Activated T-helper 9 cell treated with anti-CD3 and anti-CD28 coated beads, Interleukin-2, amount 50 U/mL, for 16 hours (primary cell): ENCODE measurements around the gene HERC6.
"Not testable (repeated sequence)": the region's sequence is repeated elsewhere in the genome, so short reads cannot be mapped to it uniquely, and the experiment has no call there.

Experiments used
- DNase-seq: peaks from one replicate; pipeline ENCODE4 v3.0.0-alpha.2; 2020; ENCODE audit warnings: low read depth

HERC6 gene

GRCh38 chr4:88378691-88379559 lies at the start of gene HERC6:
Gene HERC6, plus strand, starts transcription at chr4:88378852. Its CDS starts 70 bp downstream, at chr4:88378922.
- peak; percentile 55 for DNase-seq

DNA sequence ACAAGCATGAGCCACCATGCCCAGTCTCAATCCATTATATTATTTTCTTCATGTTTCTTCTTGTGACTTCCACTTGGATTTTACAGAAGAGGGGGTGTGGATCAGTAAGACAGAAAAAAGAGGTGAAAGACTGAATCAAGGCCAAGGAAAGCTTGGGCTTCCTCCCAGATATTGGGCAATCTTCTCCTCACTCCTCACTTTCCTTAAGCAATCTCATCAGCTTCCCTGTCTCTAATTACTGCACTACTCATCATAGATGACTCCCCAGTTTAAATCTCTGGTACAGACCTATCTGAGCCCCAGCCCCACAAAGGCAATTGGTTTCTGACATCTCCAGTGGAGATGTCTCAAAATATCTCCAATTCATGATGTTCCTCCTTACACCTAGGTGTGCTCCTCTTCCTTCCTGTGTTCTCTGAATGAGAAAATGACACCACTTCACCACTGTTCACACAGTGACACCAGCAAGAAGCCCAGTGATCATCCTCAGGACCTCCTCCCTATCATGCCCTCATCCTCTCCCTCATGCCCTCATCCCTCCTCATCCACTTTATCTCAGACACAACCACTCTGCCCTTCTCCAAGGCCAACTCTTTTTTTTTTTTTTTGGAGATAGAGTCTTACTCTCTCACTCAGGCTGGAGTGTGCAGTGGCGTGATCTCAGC lies 44.8 kb upstream of the HERC6 start:
- no peak for DNase-seq

DNA sequence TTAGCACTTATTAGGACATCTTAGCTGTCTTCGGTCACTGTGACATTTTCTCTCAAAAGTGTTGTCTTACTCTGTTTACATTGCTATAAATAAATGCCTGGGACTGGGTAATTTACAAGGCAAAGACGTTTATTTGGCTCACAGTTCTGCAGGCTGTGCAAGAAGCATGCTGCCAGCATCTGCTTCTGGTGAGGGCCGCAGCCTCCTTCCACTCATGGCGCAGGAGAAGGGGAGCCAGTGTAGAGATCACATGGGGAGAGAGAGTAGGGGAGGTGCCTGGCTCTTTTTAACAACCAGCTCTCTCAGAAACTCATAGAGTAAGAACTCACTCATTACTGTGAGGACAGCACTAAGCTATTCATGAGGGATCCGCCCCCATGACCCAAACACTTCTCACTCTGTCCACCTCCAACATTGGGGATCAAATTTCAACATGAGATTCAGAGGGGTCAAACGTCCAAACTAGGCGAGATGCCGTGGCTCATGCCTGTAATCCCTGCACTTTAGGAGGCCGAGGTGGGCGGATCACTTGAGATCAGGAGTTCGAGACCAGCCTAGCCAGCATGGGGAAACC lies 43.5 kb upstream of the HERC6 start:
- no peak for DNase-seq

- DNase-seq = no peak
These were observed 37.1 kb upstream of the HERC6 start for GRCh38 chr4:88341227-88342192.

DNA sequence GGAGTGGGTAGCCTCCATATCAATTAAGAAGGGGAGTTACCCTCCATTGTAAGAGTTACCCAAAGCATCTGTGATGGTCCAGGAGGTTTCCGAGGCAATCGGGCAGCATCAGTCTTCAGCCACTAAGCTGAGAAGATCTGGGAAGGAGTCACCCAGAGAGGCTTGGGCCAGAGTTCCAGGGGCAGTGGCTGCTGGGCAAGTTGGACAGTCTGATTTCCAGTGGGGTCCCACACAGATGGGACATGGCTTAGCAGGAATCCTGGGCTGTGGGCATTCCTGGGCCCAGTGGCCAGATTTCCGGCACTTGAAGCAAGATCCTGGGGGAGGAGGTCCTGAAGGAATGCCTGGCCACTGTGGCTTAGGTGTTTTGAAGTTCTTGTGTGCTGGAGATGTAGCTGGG lies 31.8 kb upstream of the HERC6 start:
- DNase-seq = not testable (repeated sequence)

GRCh38 chr4:88348761-88349160 lies 29.9 kb upstream of the HERC6 start:
- DNase-seq = not testable (repeated sequence)

DNA sequence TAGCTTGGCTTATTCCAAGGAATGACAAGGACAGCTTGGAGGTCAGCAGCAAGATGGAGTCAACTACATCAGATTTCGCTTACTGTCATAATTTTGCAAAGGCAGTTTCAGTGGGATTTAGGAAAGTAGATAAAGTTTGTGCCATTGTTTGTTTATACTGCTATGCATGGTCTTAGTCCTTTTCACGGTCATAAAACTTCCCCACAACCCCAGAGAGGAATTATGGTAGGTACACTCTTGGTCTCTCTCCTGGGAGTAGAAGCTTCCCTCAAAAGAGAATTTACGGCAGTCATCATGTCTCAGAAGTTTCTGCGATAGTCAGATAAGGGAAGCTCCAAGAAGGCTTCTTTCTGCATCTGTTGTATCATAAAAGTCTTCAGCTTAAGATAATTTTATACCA lies 27.9 kb upstream of the HERC6 start:
- no peak for DNase-seq

DNA sequence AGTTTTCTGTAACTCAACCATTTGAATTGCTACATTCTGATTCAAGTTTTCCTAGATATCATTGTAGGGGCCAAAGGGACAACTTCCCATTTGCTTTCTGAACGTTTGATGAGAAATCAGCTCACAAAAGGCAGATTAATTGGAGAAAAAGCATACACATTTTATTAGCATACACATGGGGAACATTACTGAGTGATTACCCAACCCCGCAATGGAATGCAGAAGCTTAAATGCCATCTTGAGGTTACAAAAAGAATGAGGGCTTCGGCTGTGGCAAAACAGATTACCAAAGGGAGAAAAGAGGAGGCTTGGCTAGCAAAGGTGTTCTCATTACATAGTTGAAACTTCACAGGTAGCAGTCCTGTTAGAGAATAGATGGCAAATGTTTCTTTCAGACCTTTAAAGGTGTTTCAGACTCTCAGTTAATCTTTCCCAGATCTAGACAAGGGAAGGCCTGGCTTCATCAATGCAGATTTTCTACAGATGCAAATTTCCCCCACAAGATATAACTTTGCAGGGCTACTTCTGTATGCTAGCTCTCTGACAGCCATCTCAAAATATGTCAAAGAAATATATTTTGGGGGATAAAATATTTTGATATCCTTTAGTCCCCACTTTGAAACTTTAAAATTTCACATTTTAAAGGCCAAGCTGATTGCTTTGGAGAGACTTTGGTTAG lies 26.5 kb upstream of the HERC6 start:
- DNase-seq = no peak

DNA sequence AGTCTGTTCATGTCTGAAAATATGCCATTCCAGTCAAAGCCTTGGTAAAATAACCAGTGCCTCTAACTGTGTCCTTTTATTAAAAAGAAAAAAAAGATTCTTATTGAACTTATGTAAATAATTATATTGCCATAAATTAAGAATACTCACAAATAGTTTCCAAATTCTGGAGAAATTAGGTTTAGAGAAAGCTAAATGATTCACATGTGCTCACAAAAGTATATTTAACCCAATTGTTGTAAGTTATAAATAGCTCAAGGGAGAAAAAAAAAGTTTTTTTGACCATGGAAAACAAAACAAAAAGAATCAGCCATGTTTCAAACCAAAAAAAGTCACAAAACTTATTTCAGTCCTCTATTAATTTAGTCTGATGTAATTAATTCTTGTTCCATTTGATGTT lies 25.3 kb upstream of the HERC6 start:
- no peak for DNase-seq

DNA sequence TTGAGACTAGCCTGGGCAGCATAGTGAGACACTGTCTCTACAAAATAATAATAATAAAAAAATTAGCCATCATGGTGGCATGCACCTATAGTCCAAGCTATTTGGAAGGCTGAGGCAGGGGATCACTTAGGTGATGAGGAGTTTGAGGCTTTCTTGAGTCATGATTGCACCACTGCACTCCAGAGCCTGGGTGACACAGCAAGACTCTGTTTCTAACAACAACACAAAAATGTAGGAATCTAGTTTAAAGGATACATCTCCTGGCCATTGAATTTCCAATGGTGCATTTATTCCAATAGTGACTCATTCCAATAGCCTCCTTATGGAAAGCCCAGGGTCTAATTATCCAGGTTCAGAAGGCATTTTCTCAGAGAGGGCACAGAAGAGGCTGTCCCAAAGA lies 21.9 kb upstream of the HERC6 start:
- no peak for DNase-seq

- no peak for DNase-seq
These were observed 21.4 kb upstream of the HERC6 start for GRCh38 chr4:88357262-88357661.

DNA sequence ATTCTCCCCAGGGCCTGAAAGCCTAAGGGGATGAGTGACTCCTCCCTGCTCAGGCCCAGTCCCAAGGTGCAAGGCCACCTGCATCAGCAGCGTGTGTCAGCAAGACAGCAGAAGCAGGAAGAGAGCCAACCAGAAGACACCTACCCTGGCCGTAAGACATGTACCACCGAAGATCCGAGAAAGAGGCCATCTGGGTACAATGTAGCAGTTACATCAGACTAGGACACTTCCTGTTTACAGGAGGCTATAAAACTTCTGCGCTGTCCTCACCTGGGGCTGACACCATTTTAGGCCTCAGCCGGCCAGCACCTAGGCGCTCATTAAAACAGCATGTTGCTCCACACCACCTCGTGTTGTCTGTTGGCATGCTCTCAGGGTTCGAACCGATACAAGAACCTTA lies 19.1 kb upstream of the HERC6 start:
- no peak for DNase-seq

- no peak for DNase-seq
These were observed 18.4 kb upstream of the HERC6 start for GRCh38 chr4:88360256-88360655.

DNA sequence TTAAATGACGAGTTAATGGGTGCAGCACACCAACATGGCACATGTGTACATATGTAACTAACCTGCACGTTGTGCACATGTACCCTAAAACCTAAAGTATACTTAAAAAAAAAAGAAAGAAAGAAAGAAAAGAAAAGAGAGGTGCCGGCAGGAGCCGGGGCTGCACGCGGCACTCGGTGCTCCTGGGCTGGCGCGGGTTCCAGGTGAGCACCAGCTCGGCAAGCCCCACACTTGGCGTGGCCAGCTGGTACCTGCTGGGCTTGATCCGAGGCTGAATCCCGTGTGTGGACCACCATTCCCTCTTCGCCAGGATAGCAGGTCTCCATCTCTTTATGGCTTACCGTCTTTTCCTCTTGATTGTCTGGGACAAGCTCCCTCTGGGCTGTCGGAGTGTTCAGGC lies 17.9 kb upstream of the HERC6 start:
- no peak for DNase-seq

DNA sequence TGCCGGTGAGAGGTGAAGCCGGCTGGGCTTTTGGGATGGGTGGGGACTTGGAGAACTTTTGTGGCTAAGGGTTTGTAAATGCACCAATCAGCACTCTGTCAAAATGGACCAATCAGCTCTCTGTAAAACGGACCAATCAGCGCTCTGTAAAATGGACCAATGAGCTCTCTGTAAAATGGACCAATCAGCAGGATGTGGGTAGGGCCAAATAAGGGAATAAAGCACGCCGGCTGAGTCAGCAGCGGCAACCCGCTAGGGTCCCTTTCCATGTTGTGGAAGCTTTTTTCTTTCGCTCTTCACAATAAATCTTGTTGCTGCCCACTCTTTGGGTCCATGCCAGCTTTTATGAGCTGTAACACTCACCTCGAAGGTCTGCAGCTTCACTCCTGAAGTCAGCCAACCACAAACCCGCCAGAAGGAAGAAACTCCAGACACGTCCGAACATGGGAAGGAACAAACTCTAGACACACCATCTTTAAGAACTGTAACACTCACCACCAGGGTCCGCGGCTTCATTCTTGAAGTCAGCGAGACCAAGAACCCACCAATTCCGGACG lies 17.4 kb upstream of the HERC6 start:
- DNase-seq = not testable (repeated sequence)

DNA sequence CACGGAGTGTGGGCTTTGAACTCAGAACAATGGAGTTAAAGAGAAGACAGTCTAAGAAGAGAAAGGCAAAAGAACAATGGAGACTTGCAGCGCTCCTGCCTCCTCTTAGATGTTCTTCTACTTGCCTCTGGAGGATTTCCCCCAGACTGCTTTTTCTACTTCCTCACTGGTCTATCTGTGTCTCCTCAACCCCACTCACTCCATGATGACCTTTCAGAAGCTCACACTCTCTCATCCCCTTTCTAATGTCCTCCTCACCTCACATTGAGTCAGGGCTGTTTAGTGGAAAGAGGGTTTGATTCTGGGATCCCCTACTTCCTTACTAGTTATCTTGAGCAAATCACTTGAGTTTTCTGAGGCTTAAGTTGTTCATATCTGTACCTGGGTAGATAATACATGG lies 12.2 kb upstream of the HERC6 start:
- DNase-seq = no peak

DNA sequence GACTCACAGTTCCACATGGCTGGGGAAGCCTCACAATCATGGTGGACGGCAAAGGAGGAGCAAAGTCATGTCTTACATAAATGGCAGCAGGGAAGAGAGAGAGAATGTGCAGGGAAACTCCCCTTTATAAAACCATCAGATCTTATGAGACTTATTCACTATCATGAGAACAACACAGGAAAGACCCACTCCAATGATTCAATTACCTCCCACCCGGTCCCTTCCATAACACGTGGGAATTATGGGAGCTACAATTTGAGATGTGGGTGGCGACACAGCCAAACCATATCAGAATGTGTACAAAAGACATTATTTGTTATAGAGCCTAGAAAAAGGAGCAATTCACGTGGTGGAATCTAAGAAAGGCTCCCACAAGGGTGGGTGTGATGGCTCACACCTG lies 10.8 kb upstream of the HERC6 start:
- DNase-seq = no peak

DNA sequence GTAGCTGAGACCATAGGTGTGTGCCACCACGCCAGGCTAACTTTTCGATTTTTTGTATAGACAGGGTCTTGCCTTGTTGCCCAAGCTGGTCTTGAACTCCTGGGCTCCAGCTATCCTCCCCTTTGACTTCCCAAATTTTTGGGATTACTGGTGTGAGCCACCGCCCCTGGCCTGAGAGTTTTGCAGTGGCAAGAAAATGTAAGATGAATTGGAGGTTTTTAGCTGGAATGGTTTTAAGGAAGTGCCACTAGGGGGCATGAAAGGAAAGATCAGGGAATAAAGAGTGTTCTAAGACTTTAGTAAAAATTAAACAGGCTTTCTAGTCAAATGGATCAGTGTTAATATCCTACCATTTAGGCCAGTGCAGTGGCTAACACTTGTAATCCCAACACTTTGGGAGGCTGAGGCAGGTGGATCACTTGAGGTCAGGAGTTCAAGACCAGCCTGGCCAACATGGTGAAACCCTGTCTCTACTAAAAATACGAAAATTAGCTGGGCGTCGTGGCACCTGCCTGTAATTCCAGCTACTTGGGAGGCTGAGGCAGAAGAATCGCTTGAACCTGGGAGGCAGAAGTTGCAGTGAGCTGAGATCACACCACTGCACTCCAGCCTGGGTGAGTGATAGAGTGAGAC lies 9.4 kb upstream of the HERC6 start:
- not testable (repeated sequence) for DNase-seq

- DNase-seq = no peak
These were observed 2.5 kb downstream of the HERC6 start for GRCh38 chr4:88381123-88381522.

DNA sequence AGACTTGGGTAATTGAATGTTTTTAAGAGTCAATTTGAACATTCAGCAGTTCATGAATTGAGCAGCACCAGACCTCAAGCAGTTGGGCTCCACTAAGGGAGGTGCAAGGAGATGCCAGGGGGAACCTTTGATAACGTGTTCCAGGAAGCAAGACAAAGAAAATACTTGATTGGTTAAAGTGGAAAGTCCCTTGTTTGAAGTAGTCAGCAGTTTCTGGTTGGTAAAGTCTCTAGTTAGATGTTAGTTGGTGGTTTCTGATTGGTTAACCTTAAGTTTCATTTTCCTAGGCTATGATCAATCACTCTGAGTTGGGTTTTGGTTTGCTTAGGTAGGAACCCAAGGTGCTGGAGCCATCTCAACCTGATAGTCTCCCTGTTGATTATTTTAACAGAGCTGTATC lies 4.0 kb downstream of the HERC6 start:
- peak; percentile 22 for DNase-seq

DNA sequence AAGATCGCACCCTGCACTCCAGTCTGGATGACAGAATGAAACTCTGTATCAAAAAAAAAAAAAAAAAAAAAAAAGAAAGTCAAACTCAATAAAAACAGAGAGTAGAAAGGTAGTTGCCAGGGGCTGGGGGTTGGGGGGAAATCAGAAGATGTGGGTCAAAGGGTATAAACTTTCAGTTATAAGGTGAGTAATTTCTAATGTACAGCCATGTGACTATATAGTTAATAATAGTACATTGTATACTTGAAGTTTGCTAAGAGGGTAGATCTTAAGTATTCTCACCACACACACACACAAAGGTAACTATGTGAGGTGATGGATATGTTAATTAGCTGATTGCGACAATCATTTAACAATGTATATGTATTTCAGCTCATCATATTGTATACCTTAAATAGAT lies 11.5 kb downstream of the HERC6 start:
- no peak for DNase-seq
